Retina (tissue), 1 donor: Measurements from ENCODE around the gene ARL2.
"Not testable (repeated sequence)": the region's sequence is repeated elsewhere in the genome, so short reads cannot be mapped to it uniquely, and the experiment has no call there.

Experiments used
- DNase-seq: peaks from one replicate; pipeline ENCODE4 v3.0.0-alpha.2; 2016

The ARL2 gene

GRCh38 chr11:65013888-65014725 lies at the start of gene ARL2:
ARL2 (plus strand) TSS chr11:65014160; CDS start chr11:65014208, 48 bp downstream.
- DNase-seq = peak; percentile 98

- DNase-seq = no peak
Measured at GRCh38 chr11:64967375-64967774, 46.6 kb upstream of the ARL2 start.

GRCh38 chr11:64969209-64969608 lies 44.8 kb upstream of the ARL2 start:
- no peak for DNase-seq

- no peak for DNase-seq
Measured at GRCh38 chr11:64970731-64971151, 43.2 kb upstream of the ARL2 start.

- DNase-seq = peak; percentile 90
Measured at GRCh38 chr11:64971421-64972233, 42.3 kb upstream of the ARL2 start, which contains the start of gene MAJIN. MAJIN (minus strand) TSS chr11:64972108; CDS start chr11:64959405, 12,703 bp downstream.

GRCh38 chr11:64974124-64974523 lies 39.8 kb upstream of the ARL2 start:
- no peak for DNase-seq

- DNase-seq = no peak
Measured at GRCh38 chr11:64976651-64977050, 37.3 kb upstream of the ARL2 start.

GRCh38 chr11:64983339-64983738 lies 30.6 kb upstream of the ARL2 start:
- not testable (repeated sequence) for DNase-seq

GRCh38 chr11:64987998-64988854 lies 25.7 kb upstream of the ARL2 start:
- DNase-seq = no peak

GRCh38 chr11:64989416-64989815 lies 24.5 kb upstream of the ARL2 start:
- no peak for DNase-seq

- no peak for DNase-seq
Measured at GRCh38 chr11:64990222-64990923, 23.6 kb upstream of the ARL2 start.

GRCh38 chr11:64994318-64994717 lies 19.6 kb upstream of the ARL2 start:
- DNase-seq = no peak

- DNase-seq = no peak
Measured at GRCh38 chr11:64996327-64996709, 17.6 kb upstream of the ARL2 start.

GRCh38 chr11:64996710-64997380 lies 17.1 kb upstream of the ARL2 start, which contains the start of gene BATF2:
BATF2 (minus strand) TSS chr11:64996971; CDS start chr11:64996914, 57 bp downstream.
- DNase-seq = peak; percentile 68

- DNase-seq = no peak
Measured at GRCh38 chr11:64998141-64998540, 15.8 kb upstream of the ARL2 start.

GRCh38 chr11:64998690-64999431 lies 15.1 kb upstream of the ARL2 start:
- DNase-seq = no peak

GRCh38 chr11:64999478-64999877 lies 14.5 kb upstream of the ARL2 start:
- DNase-seq = no peak

- no peak for DNase-seq
Measured at GRCh38 chr11:65002706-65003105, 11.3 kb upstream of the ARL2 start.

GRCh38 chr11:65003282-65003681 lies 10.7 kb upstream of the ARL2 start:
- DNase-seq = no peak

GRCh38 chr11:65003968-65004367 lies 10.0 kb upstream of the ARL2 start:
- not testable (repeated sequence) for DNase-seq

GRCh38 chr11:65008016-65008415 lies 5.9 kb upstream of the ARL2 start:
- DNase-seq = no peak
